Liver (tissue), 3 donors: ENCODE measurements around the gene CYBRD1.

Source experiments
- CTCF ChIP-seq: fragments of 150-350 bp; IDR thresholded peaks from 2 replicates; pipeline ENCODE4 v1.5.1; 2017; ENCODE audit warnings: improper control_type of control experiment, low read depth, low read length; ENCODE audit not compliant: missing input control
- HNF4A ChIP-seq, 2 donors: conservative IDR thresholded peaks; 2 replicates each; pipeline ENCODE4 v1.6.1; 2016; ENCODE audit warnings: antibody characterized with exemption in 2 of 2, mild to moderate bottlenecking in 2 of 2
- JUND ChIP-seq, 2 donors: IDR thresholded peaks; 2 replicates each; pipeline ENCODE4 v1.6.1; 2016; ENCODE audit warnings: antibody characterized with exemption in 2 of 2
- RAD21 ChIP-seq, 2 donors: IDR thresholded peaks; 2 replicates each; pipeline ENCODE4 v1.6.1; 2016; ENCODE audit warnings: antibody characterized with exemption in 2 of 2, mild to moderate bottlenecking in 2 of 2
- SP1 ChIP-seq: IDR thresholded peaks from 2 replicates; pipeline ENCODE4 v1.6.1; 2018; ENCODE audit warnings: antibody characterized with exemption, mild to moderate bottlenecking
- TAF1 ChIP-seq: conservative IDR thresholded peaks from 2 replicates; pipeline ENCODE4 v1.6.1; 2016; ENCODE audit warnings: antibody characterized with exemption, mild to moderate bottlenecking
- TF ChIP-seq, protein P1 (sequence below): IDR thresholded peaks from 2 replicates; pipeline ENCODE4 v1.6.1; 2016; ENCODE audit warnings: antibody characterized with exemption
- TF ChIP-seq, protein P2 (sequence below): IDR thresholded peaks from 2 replicates; pipeline ENCODE4 v1.6.1; 2016; ENCODE audit warnings: antibody characterized with exemption
- donor health status: healthy.
- donor health status: healthy.

GRCh38 chr2:171579481-171579880, 57.2 kb downstream of the CYBRD1 start:
- no peak for TF ChIP-seq CTCF
- no peak for TF ChIP-seq RAD21 (IDR thresholded peaks at IDR 0.05)
- no peak for TF ChIP-seq HNF4A (conservative IDR thresholded peaks at IDR 0.05)
- TF ChIP-seq, protein P1, sequence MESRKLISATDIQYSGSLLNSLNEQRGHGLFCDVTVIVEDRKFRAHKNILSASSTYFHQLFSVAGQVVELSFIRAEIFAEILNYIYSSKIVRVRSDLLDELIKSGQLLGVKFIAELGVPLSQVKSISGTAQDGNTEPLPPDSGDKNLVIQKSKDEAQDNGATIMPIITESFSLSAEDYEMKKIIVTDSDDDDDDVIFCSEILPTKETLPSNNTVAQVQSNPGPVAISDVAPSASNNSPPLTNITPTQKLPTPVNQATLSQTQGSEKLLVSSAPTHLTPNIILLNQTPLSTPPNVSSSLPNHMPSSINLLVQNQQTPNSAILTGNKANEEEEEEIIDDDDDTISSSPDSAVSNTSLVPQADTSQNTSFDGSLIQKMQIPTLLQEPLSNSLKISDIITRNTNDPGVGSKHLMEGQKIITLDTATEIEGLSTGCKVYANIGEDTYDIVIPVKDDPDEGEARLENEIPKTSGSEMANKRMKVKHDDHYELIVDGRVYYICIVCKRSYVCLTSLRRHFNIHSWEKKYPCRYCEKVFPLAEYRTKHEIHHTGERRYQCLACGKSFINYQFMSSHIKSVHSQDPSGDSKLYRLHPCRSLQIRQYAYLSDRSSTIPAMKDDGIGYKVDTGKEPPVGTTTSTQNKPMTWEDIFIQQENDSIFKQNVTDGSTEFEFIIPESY = no peak
- no peak for TF ChIP-seq SP1
- TF ChIP-seq JUND (IDR thresholded peaks at IDR 0.05) = no peak
- TF ChIP-seq, protein P2, sequence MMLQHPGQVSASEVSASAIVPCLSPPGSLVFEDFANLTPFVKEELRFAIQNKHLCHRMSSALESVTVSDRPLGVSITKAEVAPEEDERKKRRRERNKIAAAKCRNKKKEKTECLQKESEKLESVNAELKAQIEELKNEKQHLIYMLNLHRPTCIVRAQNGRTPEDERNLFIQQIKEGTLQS = no peak
- no peak for TF ChIP-seq TAF1
